Breast epithelium (tissue), 4 donors: ENCODE results near the gene ST7. TPM values are rescaled to one million over a fixed set of nuclear protein-coding genes. Genes with fewer than 3 reads are reported as not detected.

ENCODE experiments used
- DNase-seq, 2 donors: peaks; one replicate each; pipeline ENCODE4 v3.0.0-alpha.2; 2019; ENCODE audit warnings: low spot score in 2 of 2
- H3K27ac ChIP-seq, 2 donors: fragments of 200-600 bp; sonication (generic) in 1 of 2; one replicate each; pipeline ENCODE4 v1.5.1; 2016 to 2019; ENCODE audit warnings: mild to moderate bottlenecking in 1 of 2
- H3K27me3 ChIP-seq, 2 donors: fragments of 200-600 bp; sonication (generic) in 1 of 2; one replicate each; pipeline versions ENCODE4 v1.5.1 to v1.6.0; 2017 to 2019; ENCODE audit warnings: control low read depth in 1 of 2, mild to moderate bottlenecking in 1 of 2
- H3K36me3 ChIP-seq: fragments of 200-600 bp; one replicate; pipeline ENCODE4 v1.5.1; 2019
- H3K4me1 ChIP-seq, 2 donors: fragments of 200-600 bp; sonication (generic); one replicate each; pipeline ENCODE4 v1.5.1; 2016 to 2019; ENCODE audit warnings: control low read depth in 1 of 2
- H3K4me3 ChIP-seq, 3 donors: fragments of 200-600 bp; sonication (generic); 1 replicate in 2 of 3; 2 replicates in 1 of 3; pipeline ENCODE4 v1.5.1; 2016 to 2019; ENCODE audit warnings: mild to moderate bottlenecking in 3 of 3, moderate library complexity in 2 of 3
- H3K9me3 ChIP-seq, 2 donors: fragments of 200-600 bp; sonication (generic) in 1 of 2; one replicate each; pipeline ENCODE4 v1.5.1; 2016 to 2019; ENCODE audit warnings: control low read depth in 1 of 2
- CTCF ChIP-seq, 3 donors: fragments of 450-650 bp; IDR thresholded peaks; one replicate each; pipeline ENCODE4 v1.5.1; 2016 to 2017; ENCODE audit warnings: antibody characterized with exemption in 3 of 3, mild to moderate bottlenecking in 3 of 3, moderate library complexity in 3 of 3
- POLR2A ChIP-seq: fragments of 450-650 bp; IDR thresholded peaks from one replicate; pipeline ENCODE4 v1.6.1; 2016; ENCODE audit warnings: antibody characterized with exemption, mild to moderate bottlenecking, moderate library complexity
- POLR2AphosphoS5 ChIP-seq, 3 donors: sonication (generic); formaldehyde crosslinking; IDR thresholded peaks; one replicate each; pipeline ENCODE4 v1.6.1; 2017; ENCODE audit warnings: antibody characterized with exemption in 3 of 3
- intact Hi-C: fragments of 100-400 bp; cut with DNase I; formaldehyde crosslinking; loops from one replicate; pipeline ENCODE4 v1.15.1; 2023; ENCODE audit warnings: low total_unique reads
- total RNA-seq, 3 donors: library from RNA; depleted of rRNA; stranded (reverse); fragments of >200 nt; gene quantifications; one replicate each; pipeline ENCODE4 v1.1.0, GENCODE V29; 2016

ST7 gene
- total RNA-seq, 3 donors from 2014 or later = 24.3 to 41.4 (median 27.5) TPM

GRCh38 chr7:116994611-116995010 is 41.3 kb downstream of the ST7 start:
- TF ChIP-seq POLR2A = no peak
- TF ChIP-seq POLR2AphosphoS5 (IDR thresholded peaks at IDR 0.05) = no peak
- TF ChIP-seq CTCF (IDR thresholded peaks at IDR 0.05) = no peak
- H3K4me3 ChIP-seq = no peak overlapping the region
- no peaks in the 10 kb centered on the region for H3K9me3 ChIP-seq
- H3K27ac ChIP-seq = no peak overlapping the region
- intact Hi-C loops = no loop called here
- no peaks in the 10 kb centered on the region for H3K4me1 ChIP-seq
- H3K27me3 ChIP-seq = no peaks in the 10 kb centered on the region
- H3K36me3 ChIP-seq = no peaks in the 10 kb centered on the region
- no peak for DNase-seq

GRCh38 chr7:116997972-116998371 is 44.7 kb downstream of the ST7 start:
- no peak for DNase-seq
- intact Hi-C loops = no loop called here
- TF ChIP-seq POLR2A = no peak
- no peak for TF ChIP-seq POLR2AphosphoS5 (IDR thresholded peaks at IDR 0.05)
- no peak for TF ChIP-seq CTCF (IDR thresholded peaks at IDR 0.05)
- Histone ChIP-seq H3K27ac (no peak overlapping the region), H3K4me1 (no peaks in the 10 kb centered on the region), H3K4me3 (no peak overlapping the region), H3K9me3 (no peaks in the 10 kb centered on the region), H3K27me3 (no peaks in the 10 kb centered on the region), H3K36me3 (no peaks in the 10 kb centered on the region)

- Histone ChIP-seq H3K27me3 (no peaks in the 10 kb centered on the region), H3K4me1 (no peaks in the 10 kb centered on the region), H3K9me3 (no peaks in the 10 kb centered on the region), H3K4me3 (no peak overlapping the region), H3K27ac (no peak overlapping the region), H3K36me3 (no peaks in the 10 kb centered on the region)
- TF ChIP-seq CTCF (IDR thresholded peaks at IDR 0.05) (no peak), POLR2A (no peak), POLR2AphosphoS5 (IDR thresholded peaks at IDR 0.05) (no peak)
- intact Hi-C loops = no loop called here
- DNase-seq = no peak
Measured at GRCh38 chr7:116998567-116999175, 45.4 kb downstream of the ST7 start.

- Histone ChIP-seq H3K27ac (no peak overlapping the region), H3K9me3 (no peaks in the 10 kb centered on the region)
- intact Hi-C loops = no loop called here
Measured at GRCh38 chr7:116999311-116999710, 46.0 kb downstream of the ST7 start.

GRCh38 chr7:117001283-117001682 is 48.0 kb downstream of the ST7 start:
- TF ChIP-seq CTCF (IDR thresholded peaks at IDR 0.05) = no peak
- H3K4me3 ChIP-seq = no peak overlapping the region
- H3K27me3 ChIP-seq = no peaks in the 10 kb centered on the region
- no peaks in the 10 kb centered on the region for H3K9me3 ChIP-seq
- intact Hi-C loops = no loop called here
- no peak for DNase-seq
- H3K4me1 ChIP-seq = no peaks in the 10 kb centered on the region
- H3K36me3 ChIP-seq = no peaks in the 10 kb centered on the region
- H3K27ac ChIP-seq = no peak overlapping the region

More at GRCh38 chr7:116999311-116999710, 46.0 kb downstream of the ST7 start:
- Histone ChIP-seq H3K4me3 (no peak overlapping the region), H3K4me1 (no peaks in the 10 kb centered on the region), H3K27me3 (no peaks in the 10 kb centered on the region), H3K36me3 (no peaks in the 10 kb centered on the region)
- TF ChIP-seq POLR2AphosphoS5 (IDR thresholded peaks at IDR 0.05) (no peak), CTCF (IDR thresholded peaks at IDR 0.05) (no peak), POLR2A (no peak)
- DNase-seq = no peak
